SIG-M5 (cell line): ENCODE results near the gene USP2.

Source experiments
- DNase-seq: peaks from one replicate; lab custom pipeline; 2025; lab: John Stamatoyannopoulos, UW

Gene USP2

DNA sequence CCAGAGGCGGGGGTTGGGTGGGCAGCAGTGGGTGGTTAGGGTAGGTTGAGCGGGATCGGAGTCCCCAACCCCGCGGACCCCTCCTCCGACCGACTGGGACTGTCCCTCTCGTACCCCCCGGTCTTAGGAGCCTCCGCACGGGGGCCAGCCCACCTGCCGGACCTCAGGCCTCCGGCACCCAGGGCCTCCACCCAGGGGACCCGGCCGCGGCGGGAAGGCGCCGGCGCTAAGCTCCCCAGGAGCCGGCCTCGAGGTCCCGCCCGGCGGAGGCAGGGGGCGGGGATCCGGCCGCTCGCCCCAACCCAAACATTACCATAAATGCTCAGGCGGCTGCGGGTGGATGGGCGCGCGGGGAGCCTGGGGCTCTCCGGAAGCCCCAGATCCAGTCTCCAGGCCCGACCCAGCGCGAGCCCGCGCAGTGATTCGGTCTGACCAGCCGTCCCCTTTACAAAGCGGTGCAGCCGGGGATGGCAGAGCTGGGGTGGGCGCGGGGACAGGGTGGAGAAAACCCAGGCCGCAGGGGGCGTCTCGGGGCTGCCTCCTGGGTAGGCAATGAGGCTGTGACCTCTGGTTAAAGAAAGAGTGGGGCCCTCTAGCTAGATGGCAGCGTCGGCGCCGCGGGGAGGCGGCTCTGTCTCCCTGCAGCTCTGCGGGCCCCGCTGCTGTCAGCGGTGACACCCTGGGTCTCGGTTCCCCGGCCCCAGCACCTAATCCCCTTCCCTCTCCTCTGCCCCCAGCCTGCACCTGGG is 60.5 kb downstream of the USP2 start:
- DNase-seq = no peak

DNA sequence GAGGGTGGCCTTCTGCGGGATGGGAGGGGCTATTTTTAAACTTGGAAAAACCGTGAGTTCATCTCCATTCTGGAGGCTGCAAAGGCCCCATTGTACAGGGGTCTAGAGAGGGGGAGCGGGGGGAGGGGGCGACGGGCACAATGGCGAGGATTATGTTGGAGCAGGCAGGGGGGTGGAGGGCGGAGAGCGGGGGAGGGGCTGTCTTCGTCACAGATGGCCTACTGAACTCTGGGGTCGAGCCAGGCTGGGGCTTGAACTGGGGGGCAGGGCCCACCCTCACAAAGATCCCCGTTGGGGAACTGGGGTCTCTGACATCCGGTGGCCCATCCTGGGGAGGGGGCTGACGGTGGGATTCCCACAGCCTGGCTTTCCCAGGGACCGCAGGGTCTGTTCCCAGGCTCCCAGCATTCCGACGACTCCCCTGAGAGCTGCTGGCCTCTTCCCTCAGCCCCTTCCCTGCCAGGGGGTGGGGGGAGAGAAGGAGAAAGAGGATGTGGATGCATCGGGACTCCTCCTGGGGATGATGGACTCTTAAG is 61.2 kb downstream of the USP2 start:
- no peak for DNase-seq

DNA sequence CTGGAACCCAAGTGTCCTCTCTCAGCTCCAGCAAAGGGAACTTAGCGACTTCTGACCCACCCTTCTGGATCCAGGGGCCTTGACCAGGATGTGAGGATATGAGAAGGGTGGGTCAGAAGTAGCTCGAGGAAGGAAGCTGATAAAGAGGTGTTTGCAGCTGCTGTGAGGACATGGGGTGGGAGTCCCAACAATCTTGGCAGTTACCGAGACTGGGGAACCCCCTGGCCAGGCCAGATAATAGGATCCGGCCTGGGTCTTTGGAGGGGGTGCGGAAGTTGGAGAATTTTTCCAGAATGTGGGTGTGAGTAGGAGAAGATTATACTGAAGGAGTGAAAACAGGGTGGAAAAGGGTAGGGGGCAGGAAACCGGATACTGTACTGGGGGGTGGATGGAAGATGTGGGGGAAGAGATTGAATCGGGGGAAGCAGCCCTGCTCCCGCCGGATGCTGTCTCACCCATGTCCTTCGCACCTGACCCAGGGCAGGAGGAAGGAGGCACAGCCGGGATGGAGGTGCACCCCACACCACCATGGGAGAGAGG is 61.7 kb downstream of the USP2 start:
- DNase-seq = no peak

DNA sequence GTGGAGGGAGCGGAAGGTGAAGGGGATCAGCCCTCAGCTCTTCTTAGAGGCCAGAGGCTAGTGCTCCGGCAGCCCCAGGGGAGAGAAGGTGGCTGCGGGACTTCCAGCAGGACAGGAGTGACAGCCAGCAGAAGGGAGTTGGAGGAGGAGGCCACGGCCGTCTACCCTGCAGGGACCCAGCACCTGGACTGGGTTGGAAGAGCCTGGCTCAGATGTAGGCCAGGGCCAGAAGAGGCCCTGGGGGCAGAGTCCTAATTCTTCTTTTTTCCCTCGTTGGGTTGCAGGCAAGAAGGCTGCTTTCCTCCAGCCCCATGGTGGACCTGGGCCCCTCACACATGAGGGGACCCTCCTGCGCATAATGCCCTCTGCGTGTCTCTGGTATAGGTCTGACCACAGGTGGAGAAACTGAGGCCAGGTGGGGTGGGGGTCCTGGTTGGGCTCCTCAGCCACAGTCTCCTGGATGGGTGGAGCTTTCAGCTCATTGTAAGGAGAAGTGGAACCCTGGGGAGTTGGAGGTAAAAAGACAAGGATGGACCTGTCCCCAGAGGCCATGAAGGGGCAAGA is 62.3 kb downstream of the USP2 start:
- no peak for DNase-seq

DNA sequence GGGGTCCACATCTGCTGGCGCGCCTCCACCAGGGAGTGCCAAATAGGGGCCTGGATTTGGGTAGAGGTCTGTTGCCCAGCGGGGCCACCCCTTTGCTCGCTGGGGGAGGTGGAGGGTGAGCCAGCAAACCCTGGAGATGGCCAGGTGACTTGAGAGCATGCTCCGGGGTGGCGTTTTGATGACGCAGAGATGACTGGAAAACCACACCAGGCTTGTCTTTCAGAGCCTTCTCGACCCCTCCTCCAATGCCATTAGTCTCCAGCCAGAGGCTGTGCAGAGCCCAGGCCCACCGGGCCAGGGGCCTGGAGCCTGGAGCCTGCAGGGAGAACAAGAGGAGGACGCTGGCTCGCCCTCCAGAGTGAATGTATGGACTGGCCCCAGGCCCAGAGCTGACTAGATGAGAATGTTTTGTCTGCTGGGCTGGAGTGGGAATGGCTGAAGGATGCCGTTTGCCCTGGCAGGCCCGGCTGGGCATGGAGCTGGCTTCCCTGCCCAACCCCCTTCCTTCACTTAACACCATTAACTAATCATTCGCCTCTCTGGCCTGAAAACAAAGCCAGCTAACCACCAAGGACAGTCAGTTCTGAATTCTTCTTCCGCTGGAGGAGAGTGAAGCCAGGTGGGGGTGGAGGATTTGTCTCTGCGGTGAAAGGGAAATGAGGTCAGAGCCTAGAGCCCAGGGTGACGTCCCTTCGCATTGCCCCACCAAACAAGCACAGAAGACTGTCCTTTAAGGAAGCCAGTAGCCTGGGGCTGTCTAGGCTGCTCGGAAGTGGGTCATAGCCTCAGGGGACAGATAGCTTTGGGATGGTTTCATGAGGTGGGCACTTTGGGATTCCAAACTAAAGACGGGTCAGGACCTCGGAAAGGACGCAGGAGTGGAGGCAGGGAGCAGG is 63.0 kb downstream of the USP2 start:
- no peak for DNase-seq

DNA sequence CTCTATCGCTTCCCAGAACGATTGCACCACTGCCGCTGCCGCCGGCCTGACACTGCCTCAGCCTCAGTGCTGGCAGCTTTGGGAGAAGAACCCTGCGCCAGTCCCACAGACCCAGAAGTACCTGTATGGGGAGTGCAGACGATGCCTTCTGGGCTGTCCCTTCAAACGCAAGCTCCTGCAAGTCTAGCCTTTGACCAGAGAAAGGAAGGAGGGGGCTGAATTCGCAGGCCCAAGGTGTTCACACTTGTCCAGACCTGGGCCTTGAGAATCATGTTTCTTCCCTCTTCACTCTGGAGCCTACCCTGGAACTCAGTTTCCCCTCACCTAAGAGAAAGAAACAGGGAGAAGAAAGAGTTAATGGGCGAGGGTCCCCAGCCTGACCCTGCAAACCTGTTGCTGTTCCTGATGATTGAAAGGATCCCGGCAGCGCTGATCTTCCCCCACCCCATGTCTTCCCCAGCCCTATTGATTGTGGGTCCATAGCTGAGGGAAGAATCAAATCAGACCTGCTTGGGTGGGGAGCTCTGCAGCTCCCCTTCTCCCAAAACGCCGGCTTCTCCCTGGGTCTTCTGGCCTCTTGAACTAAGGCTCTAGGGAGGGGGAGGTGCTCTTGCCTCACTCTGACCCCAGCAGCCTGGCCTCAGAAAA is 63.8 kb downstream of the USP2 start:
- DNase-seq = no peak

DNA sequence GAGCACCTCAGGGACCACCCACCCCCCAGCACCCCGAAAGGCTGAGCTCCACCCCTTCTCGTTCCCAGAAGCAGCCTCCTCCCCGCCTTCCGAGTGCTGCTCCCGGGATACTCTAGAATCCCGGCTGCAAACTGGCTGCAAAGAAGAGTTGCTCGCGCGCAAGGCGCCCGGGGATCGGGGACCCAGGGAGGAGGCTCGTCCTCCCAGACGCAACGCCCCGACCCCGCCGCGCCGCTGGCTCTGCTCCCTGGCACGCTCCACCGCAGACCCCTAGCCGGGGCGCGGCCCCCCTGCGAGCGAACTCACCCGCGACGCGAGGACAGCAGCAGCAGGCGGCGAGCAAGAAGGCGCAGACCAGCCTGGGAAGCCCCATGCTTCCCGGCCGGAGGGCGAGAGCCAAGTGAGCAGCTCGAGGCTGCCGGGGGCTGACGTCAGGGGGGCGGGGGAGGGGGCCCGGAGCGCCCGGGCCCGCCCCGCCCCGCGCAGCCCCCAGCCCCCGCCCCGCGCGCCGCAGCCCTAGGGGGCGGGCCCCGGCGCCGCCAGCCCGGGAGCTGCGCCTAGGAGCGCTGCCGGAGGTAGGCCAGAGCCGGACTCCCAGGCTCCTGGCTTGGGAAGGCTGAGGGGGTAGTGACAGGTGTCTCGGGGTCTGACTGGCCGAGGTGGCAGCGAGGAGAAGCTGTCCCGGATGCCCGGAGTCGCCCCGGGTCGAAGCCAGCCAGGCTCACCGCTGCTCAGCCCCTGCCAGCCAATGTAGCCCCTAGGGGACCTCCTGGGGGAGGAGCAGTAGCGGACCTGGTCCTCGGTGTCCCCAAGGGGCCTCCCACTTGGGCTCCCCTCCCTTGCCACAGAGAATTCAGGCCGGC is 64.5 kb downstream of the USP2 start, which contains the start of gene MCAM:
TSS of gene MCAM (minus strand) at position 402 of the 863 bp plus-strand sequence. CDS start at position 373, 29 bp downstream.
- DNase-seq = no peak

DNA sequence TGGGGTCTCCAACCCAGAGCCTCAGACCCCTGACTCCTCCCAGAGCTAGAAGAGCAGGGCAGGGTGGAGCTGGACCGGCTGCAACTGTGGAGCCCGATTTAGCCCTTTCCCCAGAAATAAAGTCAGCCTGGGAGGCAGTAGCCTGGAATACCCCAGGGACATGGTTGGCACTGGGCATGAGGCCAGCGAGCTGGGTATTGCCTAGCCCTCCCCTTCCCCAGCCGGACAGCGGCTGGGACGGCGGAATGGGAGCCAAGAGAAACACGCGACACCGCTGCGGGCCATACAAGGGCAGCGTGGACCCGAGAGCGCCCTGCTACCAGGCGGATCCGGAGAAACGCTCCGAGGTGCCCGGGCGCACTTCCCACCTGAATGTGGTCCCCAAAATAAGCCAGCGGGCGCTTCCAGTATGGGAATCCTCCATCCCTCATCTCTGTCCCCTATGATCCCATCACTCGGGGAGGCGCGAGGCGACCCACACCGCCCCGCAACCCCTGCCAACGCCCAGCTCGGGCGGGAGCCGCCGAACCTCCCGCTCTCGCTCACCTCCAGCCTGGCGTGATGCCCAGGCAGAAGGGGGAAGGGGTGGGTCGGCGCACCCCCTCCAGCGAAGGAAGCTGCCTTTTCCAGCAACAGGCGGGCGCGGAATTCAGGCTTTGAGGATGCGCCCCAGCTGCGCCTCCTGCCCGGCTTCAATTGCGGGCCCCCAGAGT is 65.3 kb downstream of the USP2 start:
- DNase-seq = no peak

DNA sequence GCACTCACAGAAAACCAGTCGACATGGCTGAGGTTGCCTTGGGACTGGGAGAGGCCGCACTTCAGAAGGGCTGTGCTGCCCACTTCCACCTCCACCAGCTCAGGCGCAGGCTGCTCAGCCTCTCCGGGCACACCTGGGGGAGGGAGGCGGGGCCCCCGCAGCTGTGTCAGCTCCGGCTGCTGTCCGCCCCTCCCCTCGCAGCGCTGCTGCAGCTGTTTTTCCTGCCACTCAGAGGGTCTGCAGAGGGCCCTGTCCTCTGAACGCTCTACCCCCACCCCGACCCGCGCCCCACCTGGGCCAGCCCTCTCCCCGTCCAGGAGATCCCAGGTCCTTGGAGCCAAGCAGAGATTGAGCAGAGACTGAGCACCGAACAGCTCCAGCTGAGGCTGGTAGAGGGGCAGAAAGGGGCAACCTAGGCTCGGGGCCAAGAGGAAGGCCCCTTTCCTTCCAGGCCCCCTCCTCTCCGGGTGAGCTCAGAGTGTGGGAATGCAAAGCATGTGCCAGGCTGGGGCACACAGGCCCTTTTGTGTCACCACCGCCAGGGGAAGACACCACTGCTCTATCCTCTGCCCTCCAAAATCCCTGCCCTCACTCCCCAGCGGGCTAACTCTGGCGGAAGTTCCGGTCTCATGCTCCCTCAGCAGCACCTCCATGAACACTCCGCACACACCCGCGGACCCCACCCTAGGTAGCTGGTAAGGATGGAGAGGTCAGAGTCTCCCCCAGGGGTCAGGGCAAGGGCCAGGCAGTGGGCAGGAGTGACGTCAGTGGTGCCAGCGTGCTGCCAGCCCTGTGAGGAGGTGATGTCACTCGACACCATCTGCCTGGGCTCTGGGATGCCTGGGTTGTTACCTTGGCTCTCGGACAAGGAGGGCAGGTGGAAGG is 66.1 kb downstream of the USP2 start:
- DNase-seq = no peak

DNA sequence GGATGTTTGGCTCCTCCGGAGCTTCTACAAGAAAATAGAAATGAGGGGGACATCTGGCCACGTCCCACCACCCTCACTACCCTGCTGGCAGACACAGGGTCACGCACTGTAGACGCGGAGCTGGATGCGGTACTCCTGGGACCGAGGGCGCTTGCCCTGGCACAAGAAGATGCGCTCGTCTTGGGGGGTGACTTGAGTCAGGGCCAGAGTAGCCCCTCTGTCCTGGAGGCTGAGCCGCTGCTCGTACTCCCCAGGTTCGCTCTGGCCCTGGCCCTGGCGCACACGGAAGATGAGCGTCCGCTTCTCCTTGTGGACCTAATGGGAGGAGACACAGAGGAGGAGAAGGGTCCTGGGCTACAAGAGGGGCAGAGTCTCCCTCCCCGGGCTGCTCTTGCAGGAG is 66.8 kb downstream of the USP2 start:
- DNase-seq = no peak

DNA sequence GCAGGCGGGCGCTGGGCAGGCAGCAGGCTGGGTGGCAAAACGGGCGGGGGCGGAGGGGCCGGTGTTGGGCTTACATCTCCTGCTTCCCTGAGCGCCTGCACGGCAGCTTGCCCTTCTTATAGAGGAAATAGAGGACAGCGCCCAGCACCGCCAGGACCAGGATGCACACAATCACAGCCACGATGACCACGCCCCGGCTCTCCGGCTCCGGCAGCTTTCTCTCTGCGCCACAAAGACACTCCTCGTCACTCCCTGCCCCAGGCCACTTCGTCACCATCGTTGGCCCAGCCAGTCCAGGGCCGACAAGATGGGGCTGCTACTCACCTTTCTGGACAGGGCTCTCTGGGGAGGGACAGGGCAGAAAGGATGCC is 70.8 kb downstream of the USP2 start:
- no peak for DNase-seq

DNA sequence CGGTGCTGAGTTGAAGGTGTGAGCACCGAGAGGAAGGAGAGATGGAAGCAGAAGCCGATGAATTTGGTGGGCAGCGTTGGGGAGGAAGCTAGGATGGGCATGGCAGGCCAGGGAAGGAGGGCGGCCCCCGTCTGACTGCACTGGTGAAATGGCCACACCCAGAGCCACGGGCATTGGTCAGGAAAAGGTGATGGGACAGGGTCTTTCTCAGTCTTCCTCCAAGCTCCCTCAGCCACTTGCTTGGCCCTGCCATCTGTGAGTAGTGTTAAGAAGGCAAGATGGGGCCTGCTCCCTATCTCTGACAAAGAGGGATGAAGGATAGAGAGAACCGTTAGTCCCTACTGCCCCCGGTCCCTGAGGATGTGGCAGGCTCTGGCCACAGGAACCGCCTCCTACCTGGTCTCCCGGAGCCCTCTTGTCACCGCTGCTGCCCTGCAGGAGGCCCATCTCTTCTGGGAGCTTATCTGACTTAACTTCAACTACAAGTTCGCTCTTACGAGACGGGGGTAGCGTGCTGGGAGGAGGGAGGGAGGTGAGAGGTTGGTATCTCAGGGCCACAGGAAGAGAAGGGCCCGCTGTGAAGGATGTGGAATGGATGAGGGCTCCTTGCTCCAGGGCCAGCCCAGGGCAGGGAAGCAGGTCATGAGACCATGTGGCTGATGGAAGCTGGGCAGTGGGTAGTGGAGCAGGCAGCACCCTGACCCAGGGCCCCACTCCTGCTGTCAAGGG is 71.4 kb downstream of the USP2 start:
- no peak for DNase-seq

DNA sequence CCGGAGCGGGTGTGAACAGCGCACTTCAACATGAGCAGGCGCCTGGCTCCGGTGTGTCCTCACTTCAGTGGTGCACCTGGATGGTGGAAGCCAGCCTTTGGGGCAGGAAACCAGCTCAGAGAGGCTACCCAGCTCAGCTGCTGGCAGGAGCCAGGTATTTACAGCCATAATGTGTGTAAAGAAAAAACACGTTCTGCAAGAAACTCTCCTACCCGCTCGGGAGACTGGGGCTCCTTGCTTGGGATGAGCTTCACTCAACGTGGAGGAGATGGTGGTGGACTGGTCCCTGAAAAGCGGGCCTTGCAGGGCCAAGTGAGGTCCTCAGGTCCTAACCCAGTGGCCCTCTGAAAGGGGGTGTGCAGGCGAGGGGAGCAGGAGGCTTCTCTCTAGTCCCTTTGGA is 72.1 kb downstream of the USP2 start:
- DNase-seq = no peak

DNA sequence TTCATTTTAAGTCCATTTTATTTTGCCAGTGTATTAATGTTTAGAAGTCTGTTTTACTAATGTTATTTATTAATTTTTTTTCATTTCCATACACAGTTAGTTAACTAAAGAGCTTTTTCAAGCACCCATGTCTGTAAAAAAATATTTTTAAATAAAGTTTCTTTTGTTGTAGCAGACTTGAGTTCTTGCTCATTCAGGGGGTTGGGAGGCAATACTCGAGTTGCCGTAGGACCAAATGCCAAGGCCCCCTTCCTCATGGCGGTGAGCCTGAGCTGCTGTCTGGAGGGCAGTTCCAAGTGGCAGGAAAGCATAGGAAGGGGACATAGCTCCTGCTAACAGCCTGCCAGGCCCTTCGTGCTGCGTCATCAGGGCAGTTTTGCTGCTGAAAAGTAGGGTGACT is 73.5 kb downstream of the USP2 start:
- DNase-seq = no peak

DNA sequence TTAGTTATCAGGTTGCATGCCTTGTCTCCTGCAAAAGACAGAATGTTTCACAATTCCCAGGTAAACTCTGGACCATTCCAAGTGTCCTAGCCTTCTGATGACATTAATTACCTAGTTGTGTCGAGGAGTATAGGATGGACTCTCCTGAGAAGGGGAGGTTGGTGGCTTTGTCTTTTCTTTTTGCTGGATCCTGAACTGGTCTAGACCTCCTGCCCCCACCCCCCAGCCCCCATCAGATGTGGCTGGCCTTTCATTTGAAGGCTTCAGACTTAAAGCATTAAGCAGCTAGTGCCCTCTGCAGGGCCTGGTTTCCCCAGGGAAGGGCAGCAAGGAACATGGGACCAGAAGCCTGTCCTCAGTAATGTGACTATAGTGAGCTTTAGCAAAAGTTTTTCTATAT is 74.3 kb downstream of the USP2 start:
- DNase-seq = no peak

DNA sequence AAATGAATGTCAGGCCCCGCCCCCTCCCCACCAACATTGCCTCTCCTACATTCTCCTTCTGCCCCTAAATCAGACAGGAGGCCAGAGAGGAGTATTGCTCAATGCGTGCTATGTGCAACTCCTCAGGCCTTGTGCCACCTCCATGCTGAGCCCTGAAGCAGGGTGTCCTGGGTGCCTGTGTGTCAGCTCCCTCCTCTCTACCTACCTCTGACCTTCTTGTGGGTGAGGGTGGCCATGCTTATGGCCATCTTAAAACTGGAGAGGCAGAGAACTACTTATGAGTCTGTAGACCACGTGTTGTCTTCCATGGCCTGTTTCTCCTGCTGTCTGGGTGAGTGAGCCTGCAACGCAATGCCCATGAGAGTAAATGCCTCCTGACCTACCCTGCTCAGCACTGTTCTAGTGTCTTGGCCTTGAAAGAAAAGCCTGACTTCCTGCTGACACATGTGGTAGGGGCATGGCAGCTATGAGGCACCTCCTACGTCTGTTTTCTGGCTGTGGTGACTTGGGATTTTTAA is 75.1 kb downstream of the USP2 start:
- DNase-seq = no peak

DNA sequence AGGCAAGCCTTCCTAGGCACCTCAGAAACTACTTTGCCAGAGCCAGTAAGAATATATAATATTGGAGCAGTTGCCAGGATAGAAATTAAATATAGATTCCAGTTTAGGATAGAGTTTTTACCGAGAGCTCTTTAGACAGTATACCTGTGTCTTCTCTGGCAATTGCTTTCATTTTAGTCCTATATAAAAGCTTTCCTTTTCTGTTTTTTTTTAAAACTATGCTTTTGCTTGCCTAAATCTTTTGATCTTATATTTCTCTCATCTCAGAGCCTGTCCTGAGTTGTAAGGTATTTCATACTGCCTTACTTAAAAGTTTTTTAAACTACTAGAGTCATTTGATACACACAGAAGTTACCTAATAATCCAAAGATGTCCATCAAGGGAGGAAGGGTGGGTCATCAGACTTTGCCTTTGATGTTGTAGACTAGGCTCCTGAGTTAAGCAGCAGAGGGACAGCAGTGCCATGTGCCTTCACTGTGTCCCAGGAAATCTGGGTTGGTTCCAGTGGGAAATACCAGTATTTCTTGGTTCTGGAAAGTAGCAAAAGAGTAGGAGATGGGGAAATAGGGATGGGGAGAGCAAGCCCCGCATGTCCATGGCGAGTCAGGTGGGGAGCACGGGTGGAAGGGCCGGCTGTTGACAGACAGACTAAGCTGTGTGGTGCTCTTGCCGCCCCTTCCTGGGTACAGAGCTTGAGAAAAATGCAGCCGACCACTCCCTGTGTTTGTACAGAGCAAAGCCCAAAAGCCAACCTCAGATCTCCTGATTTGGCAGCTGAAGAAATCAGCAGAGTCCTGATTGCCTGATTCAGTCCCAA is 75.7 kb downstream of the USP2 start:
- DNase-seq = no peak
